Suppressor macrophage treated with lipopolysaccharide for 4 hours (primary cell): ENCODE results near the gene LPIN2.

Source experiments
- DNase-seq: peaks from one replicate; pipeline ENCODE4 v3.0.0-alpha.2; 2020

The LPIN2 gene

GRCh38 chr18:2978661-2979106, 34.3 kb downstream of the LPIN2 start:
- peak; percentile 77 for DNase-seq

DNA sequence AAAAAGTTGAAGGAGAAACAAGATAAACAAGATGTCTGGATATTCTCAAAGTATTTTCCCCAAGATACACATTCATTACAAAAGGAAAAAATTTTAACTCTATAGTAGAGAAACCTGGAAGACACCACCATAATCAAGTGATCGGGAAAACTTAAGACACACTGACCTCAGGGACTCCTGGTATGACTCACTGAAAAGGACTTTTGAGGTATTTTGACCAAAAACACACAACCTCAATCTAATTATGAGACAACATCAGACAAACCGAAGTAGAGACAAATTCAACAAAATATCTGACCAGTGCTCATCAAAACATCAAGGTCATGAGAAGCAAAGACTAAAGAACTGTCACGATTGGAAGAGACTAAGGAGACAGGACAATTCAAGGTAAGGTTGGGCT, 34.7 kb downstream of the LPIN2 start:
- no peak for DNase-seq

DNA sequence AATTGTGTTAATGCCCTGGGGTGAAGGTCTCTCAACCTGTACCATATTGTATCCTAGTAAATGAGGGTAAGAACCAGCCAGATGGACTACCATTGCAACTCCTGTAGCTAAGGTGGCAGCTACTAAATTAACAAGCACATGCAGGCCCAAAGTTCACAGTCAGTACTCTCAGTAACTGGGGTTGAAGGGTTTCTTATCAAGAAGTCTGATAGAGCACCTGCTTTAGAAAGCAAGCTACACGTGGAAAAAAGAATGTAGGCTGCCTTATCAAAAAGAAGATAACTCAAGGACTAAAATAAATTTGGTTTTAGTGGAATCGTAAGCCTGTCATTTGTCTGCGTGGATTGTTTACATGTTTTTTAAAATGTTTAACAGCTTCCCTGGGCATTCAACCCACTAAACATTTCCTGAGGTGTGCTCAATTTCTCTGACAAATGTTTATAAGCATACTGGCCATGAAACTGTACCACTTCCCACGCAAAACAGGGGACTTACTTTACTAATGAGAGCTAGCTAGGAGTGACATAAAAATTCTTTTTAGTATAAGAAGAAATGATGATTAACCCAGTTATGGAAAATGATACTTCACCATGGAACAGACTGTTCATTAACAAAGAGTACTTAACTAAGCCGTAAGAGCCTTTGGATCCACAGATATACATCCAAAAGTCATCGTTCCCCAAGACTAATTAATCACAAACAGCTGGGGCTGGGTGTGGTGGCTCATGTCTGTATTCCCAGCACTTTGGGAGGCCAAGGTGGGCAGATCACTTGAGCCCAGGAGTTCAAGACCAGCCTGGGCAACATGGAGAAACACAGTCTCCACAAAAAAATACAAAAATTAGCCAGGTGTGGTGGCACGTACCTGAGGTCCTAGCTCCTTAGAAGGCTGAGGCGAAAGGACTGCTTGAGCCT, 36.5 kb downstream of the LPIN2 start:
- DNase-seq = no peak

DNA sequence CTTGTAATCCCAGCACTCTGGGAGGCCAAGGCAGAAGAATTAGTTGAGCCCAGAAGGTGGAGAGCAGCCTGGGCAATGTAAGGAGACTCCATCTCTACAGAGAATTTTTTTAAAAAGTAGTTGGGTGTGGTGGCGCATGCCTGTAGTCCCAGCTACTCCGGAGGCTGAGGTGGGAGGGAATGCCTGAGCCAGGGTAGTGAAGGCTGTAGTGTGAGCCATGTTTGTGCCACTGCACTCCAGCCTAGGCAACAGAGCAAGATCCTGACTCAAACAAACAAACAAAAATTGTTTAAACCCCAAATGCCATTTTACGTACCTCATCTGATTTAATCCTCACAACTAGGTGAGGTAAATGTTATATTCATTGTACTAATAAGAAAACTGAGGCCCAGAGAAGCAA, 38.2 kb downstream of the LPIN2 start:
- DNase-seq = no peak

DNA sequence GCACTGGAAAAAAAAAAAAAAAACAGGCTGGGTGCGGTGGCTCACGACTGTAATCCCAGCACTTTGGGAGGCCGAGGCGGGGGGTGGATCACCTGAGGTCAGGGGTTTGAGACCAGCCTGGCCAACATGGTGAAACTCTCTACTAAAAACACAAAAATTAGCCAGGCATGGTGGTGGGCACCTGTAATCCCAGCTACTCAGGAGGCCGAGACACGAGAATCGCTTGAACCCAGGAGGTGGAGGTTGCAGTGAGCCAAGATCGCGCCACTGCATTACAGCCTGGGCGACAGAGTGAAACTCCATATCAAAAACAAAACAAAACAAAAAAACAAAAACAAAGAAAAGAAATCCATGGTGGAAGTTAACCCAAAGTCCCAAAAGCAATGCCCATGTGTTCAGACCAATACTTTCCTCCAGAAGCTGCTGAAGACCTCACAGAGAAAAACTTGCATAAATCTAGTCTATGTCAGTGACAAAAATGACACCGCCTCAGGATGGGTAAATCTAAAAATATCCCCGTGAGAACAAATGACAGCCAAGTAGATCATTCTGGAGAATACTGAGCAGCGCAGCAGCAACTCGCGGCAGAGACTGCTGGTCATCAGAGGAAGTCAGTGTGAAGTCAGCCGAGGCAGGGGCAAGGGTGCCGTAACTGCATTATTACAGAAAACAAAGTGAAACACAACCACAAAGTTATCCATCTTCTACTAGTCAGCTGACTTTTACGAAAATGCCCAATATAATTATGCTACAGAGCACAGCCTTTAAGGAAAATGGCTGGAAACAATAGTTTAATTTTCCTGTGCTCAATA, 41.0 kb downstream of the LPIN2 start:
- DNase-seq = peak; percentile 96

- DNase-seq = peak; percentile 89
Observed at GRCh38 chr18:2970772-2971659, 41.9 kb downstream of the LPIN2 start.

GRCh38 chr18:2970344-2970743, 42.6 kb downstream of the LPIN2 start:
- no peak for DNase-seq

DNA sequence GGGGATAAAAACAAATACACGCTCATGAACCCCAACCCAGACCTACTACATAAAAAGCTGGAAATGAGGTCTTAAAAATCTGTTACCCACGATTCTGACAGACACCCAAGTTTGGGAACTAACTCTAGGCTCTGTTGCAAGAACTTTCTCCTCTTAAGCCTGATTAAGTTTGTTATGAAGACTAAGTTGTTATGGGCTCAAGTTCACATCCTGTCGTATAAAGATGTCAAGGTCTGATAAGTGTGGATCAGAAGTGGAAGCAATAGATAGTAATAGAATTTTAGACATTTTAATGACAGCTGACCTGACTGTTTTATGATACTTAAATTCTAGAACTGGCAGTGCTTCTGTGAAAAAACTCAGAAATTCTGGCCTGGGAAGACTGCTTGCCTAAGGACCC, 43.2 kb downstream of the LPIN2 start:
- DNase-seq = no peak

DNA sequence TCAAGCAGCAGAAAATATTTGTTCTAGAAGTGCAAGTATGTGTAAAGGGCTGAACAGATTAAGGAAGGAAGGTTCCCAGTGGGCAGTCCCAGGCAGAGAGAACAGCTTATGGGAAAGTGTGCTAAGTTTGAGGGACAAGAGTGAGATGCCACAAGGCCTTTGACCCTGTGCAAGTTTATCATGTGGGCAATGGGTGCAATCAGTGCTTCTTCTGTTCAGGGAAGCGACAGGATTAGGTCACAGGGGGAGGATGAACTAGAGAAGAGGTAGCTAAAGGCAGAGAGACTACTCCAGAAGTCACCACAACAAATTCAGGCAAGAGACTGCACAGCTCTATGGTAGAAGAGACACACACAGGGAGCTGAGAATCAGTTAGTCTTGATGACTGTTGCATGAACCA, 44.3 kb downstream of the LPIN2 start:
- DNase-seq = peak; percentile 73

GRCh38 chr18:2967820-2968219, 45.1 kb downstream of the LPIN2 start:
- DNase-seq = no peak

GRCh38 chr18:2967357-2967756, 45.6 kb downstream of the LPIN2 start:
- no peak for DNase-seq

GRCh38 chr18:2966560-2966959, 46.4 kb downstream of the LPIN2 start:
- no peak for DNase-seq

DNA sequence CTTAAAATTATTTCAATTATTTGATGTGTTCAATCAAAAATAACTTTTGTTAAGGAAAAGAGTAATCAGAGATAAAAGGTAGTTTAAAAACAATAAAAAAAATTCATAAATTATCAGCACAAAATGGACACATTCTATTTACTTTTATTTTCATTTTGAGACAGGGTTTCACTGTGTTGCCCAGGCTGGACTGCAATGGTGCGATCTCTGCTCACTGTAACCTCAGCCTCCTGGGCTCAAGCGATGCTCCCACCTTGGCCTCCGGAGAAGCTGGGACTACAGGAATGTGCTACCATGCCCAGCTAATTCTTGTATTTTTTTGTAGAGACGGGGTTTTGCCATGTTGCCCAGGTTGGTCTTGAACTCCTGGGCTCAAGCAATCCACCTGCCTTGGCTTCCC, 47.1 kb downstream of the LPIN2 start:
- no peak for DNase-seq

DNA sequence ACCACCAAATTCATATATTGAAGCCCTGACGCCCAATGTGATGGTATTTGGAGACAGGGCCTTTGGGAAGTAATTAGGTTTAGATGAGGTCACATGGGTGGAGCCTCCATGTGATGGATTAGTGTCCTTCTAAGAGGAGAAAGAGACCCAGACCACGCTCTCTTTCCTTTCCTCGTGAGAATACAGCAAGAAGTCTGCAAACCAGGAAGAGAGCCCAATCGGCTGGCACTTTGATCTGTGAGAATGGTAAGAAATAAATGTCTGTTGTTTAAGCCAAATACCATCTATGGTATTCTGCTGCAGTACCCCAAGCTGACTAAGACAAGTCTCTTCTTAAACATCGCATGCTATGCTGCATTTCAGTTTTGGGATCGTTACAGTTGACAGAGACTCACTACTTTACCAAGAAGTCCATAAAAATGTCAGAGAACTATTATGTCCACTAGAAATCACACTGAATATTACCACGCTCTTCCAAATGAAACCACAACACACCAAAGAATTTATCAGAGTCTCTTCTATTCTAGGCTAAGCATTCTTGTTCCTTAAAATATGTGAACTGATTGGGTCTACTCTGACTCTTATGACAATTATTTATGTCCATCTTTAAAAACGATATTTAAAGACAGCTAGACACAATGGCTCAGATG, 48.5 kb downstream of the LPIN2 start:
- no peak for DNase-seq
